GM12872 (cell line): ENCODE data around the gene CPNE5.

ENCODE experiments used
- TF ChIP-seq, protein P1 (sequence below): IDR thresholded peaks from 3 replicates; pipeline ENCODE4 v1.5.1; 2011; ENCODE audit warnings: low read depth, mild to moderate bottlenecking, low read length, moderate library complexity; ENCODE audit not compliant: insufficient read depth

CPNE5 gene

GRCh38 chr6:36751091-36751490 is 88.2 kb downstream of the CPNE5 start:
- TF ChIP-seq, protein P1, sequence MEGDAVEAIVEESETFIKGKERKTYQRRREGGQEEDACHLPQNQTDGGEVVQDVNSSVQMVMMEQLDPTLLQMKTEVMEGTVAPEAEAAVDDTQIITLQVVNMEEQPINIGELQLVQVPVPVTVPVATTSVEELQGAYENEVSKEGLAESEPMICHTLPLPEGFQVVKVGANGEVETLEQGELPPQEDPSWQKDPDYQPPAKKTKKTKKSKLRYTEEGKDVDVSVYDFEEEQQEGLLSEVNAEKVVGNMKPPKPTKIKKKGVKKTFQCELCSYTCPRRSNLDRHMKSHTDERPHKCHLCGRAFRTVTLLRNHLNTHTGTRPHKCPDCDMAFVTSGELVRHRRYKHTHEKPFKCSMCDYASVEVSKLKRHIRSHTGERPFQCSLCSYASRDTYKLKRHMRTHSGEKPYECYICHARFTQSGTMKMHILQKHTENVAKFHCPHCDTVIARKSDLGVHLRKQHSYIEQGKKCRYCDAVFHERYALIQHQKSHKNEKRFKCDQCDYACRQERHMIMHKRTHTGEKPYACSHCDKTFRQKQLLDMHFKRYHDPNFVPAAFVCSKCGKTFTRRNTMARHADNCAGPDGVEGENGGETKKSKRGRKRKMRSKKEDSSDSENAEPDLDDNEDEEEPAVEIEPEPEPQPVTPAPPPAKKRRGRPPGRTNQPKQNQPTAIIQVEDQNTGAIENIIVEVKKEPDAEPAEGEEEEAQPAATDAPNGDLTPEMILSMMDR = no peak

DNA sequence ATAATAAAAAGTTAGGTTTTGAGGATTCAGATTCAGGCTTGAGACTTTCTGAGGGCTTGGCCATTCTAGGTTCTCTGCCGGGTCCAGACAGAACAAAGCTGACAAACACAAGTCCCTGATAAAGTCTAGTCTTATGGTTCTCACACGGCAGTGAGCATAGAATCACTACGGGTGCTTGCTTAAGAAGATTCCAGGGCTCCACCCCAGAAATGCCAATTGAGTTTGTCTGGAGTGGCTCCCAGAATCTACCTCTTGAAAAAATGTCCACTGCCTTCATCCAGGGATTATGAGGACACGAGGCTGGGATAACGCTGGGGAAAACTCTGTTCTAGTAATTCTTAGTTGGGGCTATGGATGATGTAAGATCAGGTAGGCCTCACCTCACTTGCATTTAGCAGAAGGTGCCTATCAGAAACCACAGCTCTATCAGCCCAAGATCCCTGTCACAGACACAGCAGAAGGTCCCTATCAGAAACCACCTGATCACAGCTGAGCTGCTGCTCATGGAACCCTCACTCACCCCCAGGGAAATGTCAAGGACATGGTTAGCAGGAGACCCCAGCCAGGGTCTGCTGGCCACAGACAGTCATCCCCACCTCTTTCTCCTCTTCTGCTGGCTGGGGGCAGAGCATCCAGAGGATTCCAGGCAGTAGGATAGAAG is 89.3 kb downstream of the CPNE5 start:
- TF ChIP-seq, protein P1 = no peak

- TF ChIP-seq, protein P1 = no peak
These were observed 93.0 kb downstream of the CPNE5 start for GRCh38 chr6:36746251-36746650.

- TF ChIP-seq, protein P1 = no peak
These were observed 93.4 kb downstream of the CPNE5 start for GRCh38 chr6:36745836-36746235.

- TF ChIP-seq, protein P1 = no peak
These were observed 94.0 kb downstream of the CPNE5 start for GRCh38 chr6:36745283-36745682.

- TF ChIP-seq, protein P1 = no peak
These were observed 95.0 kb downstream of the CPNE5 start for GRCh38 chr6:36744304-36744673.

GRCh38 chr6:36743538-36744303 is 95.5 kb downstream of the CPNE5 start:
- TF ChIP-seq, protein P1 = no peak
